SK-N-MC (cell line): Measurements from ENCODE around the gene AIP.

Experiments used
- EZH2 ChIP-seq: fragments of 200-600 bp; sonication (generic); IDR thresholded peaks from one replicate; pipeline ENCODE4 v1.6.1; 2017; ENCODE audit warnings: antibody characterized with exemption
- FOXP2 ChIP-seq: optimal IDR thresholded peaks from 2 replicates; pipeline ENCODE3; 2011; ENCODE audit warnings: mild to moderate bottlenecking, moderate library complexity; ENCODE audit not compliant: insufficient read depth; ENCODE audit errors: extremely low read length, control extremely low read depth
- POLR2AphosphoS5 ChIP-seq: IDR thresholded peaks from 2 replicates; pipeline ENCODE4 v1.6.1; 2012; ENCODE audit warnings: mild to moderate bottlenecking, low read depth, low read length, borderline replicate concordance

DNA sequence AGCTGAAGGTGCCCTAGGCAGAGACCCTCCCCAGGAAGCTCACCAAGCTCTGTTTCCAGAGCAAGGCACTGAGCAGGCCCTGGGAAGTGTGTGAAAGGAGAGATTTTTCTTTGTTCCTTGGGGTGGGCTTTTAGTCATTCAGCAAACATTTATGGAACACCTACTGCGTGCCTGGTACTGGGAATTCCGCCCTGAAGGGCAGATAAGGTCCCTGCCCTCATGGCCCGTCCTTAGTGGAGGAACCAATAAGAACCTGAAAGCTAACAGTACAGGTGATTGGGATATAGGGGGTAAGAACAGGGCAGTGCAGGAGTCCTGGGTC is 17.7 kb upstream of the AIP start:
- TF ChIP-seq EZH2 (no peak), POLR2AphosphoS5 (no peak), FOXP2 (no peak)
